GM19468 (cell line): Measurements from ENCODE around the gene BTN1A1.
"Not testable (repeated sequence)": the region's sequence is repeated elsewhere in the genome, so short reads cannot be mapped to it uniquely, and the experiment has no call there.

ENCODE experiments used
- ATAC-seq: cut with Tn5 transposase; IDR thresholded peaks from one replicate; pipeline ENCODE4 v1.9.1; 2021; ENCODE audit warnings: mild to moderate bottlenecking, moderate library complexity, moderate number of reproducible peaks; ENCODE audit not compliant: unreplicated experiment; ENCODE audit errors: extremely low read depth

Gene BTN1A1

GRCh38 chr6:26500102-26500501, at the start of gene BTN1A1:
Gene BTN1A1 (plus strand): TSS chr6:26500303. CDS start chr6:26501287, 984 bp downstream.
- ATAC-seq = no peak

GRCh38 chr6:26452631-26453235, 47.4 kb upstream of the BTN1A1 start:
- no peak for ATAC-seq

GRCh38 chr6:26454631-26455030, 45.5 kb upstream of the BTN1A1 start:
- ATAC-seq = no peak

GRCh38 chr6:26455357-26455970, 44.6 kb upstream of the BTN1A1 start:
- no peak for ATAC-seq

- ATAC-seq = no peak
Observed at GRCh38 chr6:26457264-26457805, 42.8 kb upstream of the BTN1A1 start.

GRCh38 chr6:26457806-26458688, 42.1 kb upstream of the BTN1A1 start, which contains the start of gene BTN2A1:
Gene BTN2A1 (plus strand): TSS chr6:26457955. CDS start chr6:26458637, 682 bp downstream.
- peak; percentile 81 for ATAC-seq

- no peak for ATAC-seq
Observed at GRCh38 chr6:26459023-26459810, 40.9 kb upstream of the BTN1A1 start.

- ATAC-seq = not testable (repeated sequence)
Observed at GRCh38 chr6:26461353-26461752, 38.8 kb upstream of the BTN1A1 start.

- ATAC-seq = no peak
Observed at GRCh38 chr6:26464014-26464413, 36.1 kb upstream of the BTN1A1 start.

GRCh38 chr6:26464416-26465131, 35.5 kb upstream of the BTN1A1 start:
- ATAC-seq = no peak

- ATAC-seq = no peak
Observed at GRCh38 chr6:26465776-26466175, 34.3 kb upstream of the BTN1A1 start.

- ATAC-seq = no peak
Observed at GRCh38 chr6:26468829-26469228, 31.3 kb upstream of the BTN1A1 start.

GRCh38 chr6:26470643-26471042, 29.5 kb upstream of the BTN1A1 start:
- no peak for ATAC-seq

GRCh38 chr6:26471970-26472369, 28.1 kb upstream of the BTN1A1 start:
- no peak for ATAC-seq

GRCh38 chr6:26472549-26473290, 27.4 kb upstream of the BTN1A1 start:
- ATAC-seq = no peak

- no peak for ATAC-seq
Observed at GRCh38 chr6:26473429-26473757, 26.7 kb upstream of the BTN1A1 start.

GRCh38 chr6:26473758-26474438, 26.2 kb upstream of the BTN1A1 start:
- peak; percentile 87 for ATAC-seq

- ATAC-seq = no peak
Observed at GRCh38 chr6:26474439-26474881, 25.6 kb upstream of the BTN1A1 start.
